OCI-LY1 (cell line): Measurements from ENCODE around the gene DRAP1.

Experiments
- H2AFZ ChIP-seq: fragments of 200-600 bp; sonication (generic), shearing (Covaris generic); 2 replicates; pipeline ENCODE4 v1.6.0; 2014; ENCODE audit warnings: antibody characterized with exemption, mild to moderate bottlenecking, low read length
- H3F3A ChIP-seq: fragments of 200-600 bp; sonication (generic), shearing (Covaris generic); 2 replicates; pipeline ENCODE4 v1.6.0; 2014; ENCODE audit warnings: mild to moderate bottlenecking, antibody characterized with exemption, low read length, moderate library complexity; ENCODE audit not compliant: insufficient read depth
- H3K27ac ChIP-seq: fragments of 200-600 bp; sonication (generic); 2 replicates; pipeline ENCODE4 v1.5.1; 2014; ENCODE audit warnings: low read length, mixed run types, mild to moderate bottlenecking, low read depth; ENCODE audit not compliant: poor library complexity, severe bottlenecking
- H3K27me3 ChIP-seq: fragments of 200-600 bp; sonication (generic); 2 replicates; pipeline ENCODE4 v1.6.0; 2014; ENCODE audit warnings: antibody characterized with exemption, mild to moderate bottlenecking, low read length, moderate library complexity; ENCODE audit not compliant: insufficient read depth
- H3K36me3 ChIP-seq: fragments of 200-600 bp; sonication (generic); 2 replicates; pipeline ENCODE4 v1.6.1; 2014; ENCODE audit warnings: mild to moderate bottlenecking, antibody characterized with exemption, low read length, moderate library complexity, mixed read lengths; ENCODE audit not compliant: insufficient read depth
- H3K4me1 ChIP-seq: fragments of 200-600 bp; sonication (generic); 2 replicates; pipeline ENCODE4 v1.5.1; 2014; ENCODE audit warnings: mild to moderate bottlenecking, low read length, moderate library complexity; ENCODE audit not compliant: insufficient read depth, severe bottlenecking
- H3K4me2 ChIP-seq: fragments of 200-600 bp; sonication (generic), shearing (Covaris generic); 2 replicates; pipeline ENCODE4 v1.6.1; 2014; ENCODE audit warnings: low read length
- H3K4me3 ChIP-seq: fragments of 200-600 bp; sonication (generic); 2 replicates; pipeline ENCODE4 v1.5.1; 2014; ENCODE audit warnings: low read length, low read depth, mild to moderate bottlenecking, mixed read lengths; ENCODE audit not compliant: poor library complexity, severe bottlenecking
- H3K79me2 ChIP-seq: fragments of 200-600 bp; shearing (Covaris generic); 2 replicates; pipeline ENCODE4 v1.6.1; 2016; ENCODE audit warnings: mixed run types, low read length, mixed read lengths; ENCODE audit not compliant: insufficient read depth
- H3K9ac ChIP-seq: fragments of 200-600 bp; sonication (generic), shearing (Covaris generic); 2 replicates; pipeline ENCODE4 v1.6.1; 2014; ENCODE audit warnings: mild to moderate bottlenecking, low read length, mixed read lengths
- H3K9me2 ChIP-seq: fragments of 200-600 bp; sonication (generic), shearing (Covaris generic); 2 replicates; pipeline ENCODE4 v1.6.1; 2014; ENCODE audit warnings: low read depth, mild to moderate bottlenecking, low read length, mixed read lengths
- H3K9me3 ChIP-seq: fragments of 200-600 bp; shearing (Covaris generic); 2 replicates; pipeline ENCODE4 v1.6.1; 2014; ENCODE audit warnings: low read length, mixed read lengths
- H4K20me1 ChIP-seq: fragments of 200-600 bp; sonication (generic), shearing (Covaris generic); 2 replicates; pipeline ENCODE4 v1.6.0; 2016; ENCODE audit warnings: mild to moderate bottlenecking, low read length; ENCODE audit not compliant: insufficient read depth
- EZH2 ChIP-seq: fragments of 200-600 bp; sonication (generic), shearing (Covaris generic); IDR thresholded peaks from 2 replicates; pipeline ENCODE4 v1.8.0; 2017; ENCODE audit warnings: borderline replicate concordance, mixed run types, mild to moderate bottlenecking, antibody characterized with exemption, low read length, moderate library complexity, mixed read lengths
- TF ChIP-seq, protein P1 (sequence below): fragments of 200-600 bp; sonication (generic), shearing (Covaris generic); IDR thresholded peaks from 2 replicates; pipeline ENCODE4 v1.5.1; 2017; ENCODE audit warnings: mild to moderate bottlenecking, antibody characterized with exemption, low read length, moderate library complexity, mixed read lengths

DRAP1 gene

DNA sequence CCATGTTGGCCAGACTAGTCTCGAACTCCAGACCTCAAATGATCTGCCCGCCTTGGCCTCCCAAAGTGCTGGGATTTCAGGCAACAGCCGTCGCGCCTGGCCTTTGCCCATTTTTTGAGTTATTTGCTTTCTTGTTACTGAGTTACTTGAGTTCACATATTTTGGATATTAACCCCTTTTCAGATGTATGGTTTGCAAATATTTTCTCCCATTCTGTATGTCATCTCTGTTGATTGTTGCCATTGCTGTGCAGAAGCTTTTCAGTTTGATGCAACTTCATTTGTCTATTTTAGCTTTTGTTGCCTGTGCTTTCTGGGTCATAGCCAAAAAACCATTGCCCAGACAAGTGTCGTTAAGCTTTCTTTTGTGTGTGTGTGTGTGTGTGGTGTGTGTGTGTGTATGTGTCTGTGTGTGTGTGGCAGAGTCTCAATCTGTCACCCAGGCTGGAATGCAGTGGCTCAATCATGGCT is 32.9 kb downstream of the DRAP1 start:
- no peak overlapping the region for H3K4me3 ChIP-seq
- no peak overlapping the region for H3K4me2 ChIP-seq
- no peak overlapping the region for H2AFZ ChIP-seq
- H3K9me2 ChIP-seq = no peaks in the 10 kb centered on the region
- H3F3A ChIP-seq = no peaks in the 10 kb centered on the region
- TF ChIP-seq, protein P1, sequence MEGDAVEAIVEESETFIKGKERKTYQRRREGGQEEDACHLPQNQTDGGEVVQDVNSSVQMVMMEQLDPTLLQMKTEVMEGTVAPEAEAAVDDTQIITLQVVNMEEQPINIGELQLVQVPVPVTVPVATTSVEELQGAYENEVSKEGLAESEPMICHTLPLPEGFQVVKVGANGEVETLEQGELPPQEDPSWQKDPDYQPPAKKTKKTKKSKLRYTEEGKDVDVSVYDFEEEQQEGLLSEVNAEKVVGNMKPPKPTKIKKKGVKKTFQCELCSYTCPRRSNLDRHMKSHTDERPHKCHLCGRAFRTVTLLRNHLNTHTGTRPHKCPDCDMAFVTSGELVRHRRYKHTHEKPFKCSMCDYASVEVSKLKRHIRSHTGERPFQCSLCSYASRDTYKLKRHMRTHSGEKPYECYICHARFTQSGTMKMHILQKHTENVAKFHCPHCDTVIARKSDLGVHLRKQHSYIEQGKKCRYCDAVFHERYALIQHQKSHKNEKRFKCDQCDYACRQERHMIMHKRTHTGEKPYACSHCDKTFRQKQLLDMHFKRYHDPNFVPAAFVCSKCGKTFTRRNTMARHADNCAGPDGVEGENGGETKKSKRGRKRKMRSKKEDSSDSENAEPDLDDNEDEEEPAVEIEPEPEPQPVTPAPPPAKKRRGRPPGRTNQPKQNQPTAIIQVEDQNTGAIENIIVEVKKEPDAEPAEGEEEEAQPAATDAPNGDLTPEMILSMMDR = no peak
- TF ChIP-seq EZH2 = no peak
- no peaks in the 10 kb centered on the region for H3K36me3 ChIP-seq
- H3K4me1 ChIP-seq = peaks cover 7% of the 10 kb centered on the region
- H4K20me1 ChIP-seq = no peaks in the 10 kb centered on the region
- no peak overlapping the region for H3K9ac ChIP-seq
- H3K27ac ChIP-seq = no peak overlapping the region
- H3K79me2 ChIP-seq = no peaks in the 10 kb centered on the region
- H3K27me3 ChIP-seq = no peaks in the 10 kb centered on the region
- no peaks in the 10 kb centered on the region for H3K9me3 ChIP-seq

DNA sequence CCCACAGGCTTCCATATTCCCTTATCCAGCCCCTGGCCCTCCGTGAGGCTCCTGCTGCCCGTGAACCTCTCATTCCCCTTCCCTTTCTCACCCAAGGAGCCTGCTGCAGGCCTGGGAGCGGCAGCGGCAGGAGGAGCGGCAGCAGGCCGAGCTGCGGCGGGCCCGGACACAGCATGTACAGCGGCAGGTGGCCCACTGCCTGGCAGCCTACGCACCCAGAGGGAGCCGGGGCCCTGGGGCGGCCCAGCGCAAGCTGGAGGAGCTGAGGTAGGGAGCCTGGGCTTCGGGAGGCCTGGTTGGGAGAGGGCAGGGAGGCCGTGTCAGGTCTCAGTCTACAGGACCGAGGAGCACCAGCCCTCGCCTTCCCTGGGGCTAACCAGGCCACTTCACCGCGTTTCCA is 34.2 kb downstream of the DRAP1 start:
- Histone ChIP-seq H3K79me2 (no peaks in the 10 kb centered on the region), H3F3A (no peaks in the 10 kb centered on the region), H3K27me3 (no peaks in the 10 kb centered on the region), H3K4me1 (peaks cover 8% of the 10 kb centered on the region), H3K4me2 (no peak overlapping the region), H3K27ac (no peak overlapping the region), H3K4me3 (no peak overlapping the region), H4K20me1 (no peaks in the 10 kb centered on the region), H3K36me3 (no peaks in the 10 kb centered on the region), H3K9ac (no peak overlapping the region), H3K9me2 (no peaks in the 10 kb centered on the region), H2AFZ (no peak overlapping the region), H3K9me3 (no peaks in the 10 kb centered on the region)
- no peak for TF ChIP-seq EZH2
- TF ChIP-seq, protein P1 = no peak

DNA sequence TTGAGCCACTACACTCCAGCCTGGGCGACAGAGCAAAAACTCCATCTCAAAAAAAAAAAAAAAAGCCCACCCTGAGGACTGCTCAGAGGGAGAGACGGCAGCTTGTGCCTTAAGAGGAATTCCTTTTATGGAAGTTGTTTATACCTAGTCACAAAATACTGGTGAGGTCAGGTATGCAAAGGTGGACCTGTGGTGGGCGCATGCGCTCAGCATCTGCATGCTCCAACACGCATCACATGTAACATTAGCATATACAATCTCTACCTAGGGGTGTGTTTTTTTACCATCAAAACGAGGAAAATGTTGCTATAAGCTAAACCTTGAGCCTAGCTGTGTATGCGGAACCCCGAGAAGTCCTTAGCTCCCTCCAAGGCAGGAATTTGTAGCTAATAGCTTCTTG is 35.5 kb downstream of the DRAP1 start:
- TF ChIP-seq, protein P1 = no peak
- no peak for TF ChIP-seq EZH2
- no peak overlapping the region for H2AFZ ChIP-seq
- H3K27me3 ChIP-seq = no peaks in the 10 kb centered on the region
- H3K4me3 ChIP-seq = no peak overlapping the region
- peaks cover 8% of the 10 kb centered on the region for H3K4me1 ChIP-seq
- H3K27ac ChIP-seq = no peak overlapping the region
- no peaks in the 10 kb centered on the region for H3K79me2 ChIP-seq
- H4K20me1 ChIP-seq = no peaks in the 10 kb centered on the region
- H3K36me3 ChIP-seq = no peaks in the 10 kb centered on the region
- H3K9ac ChIP-seq = no peak overlapping the region
- no peaks in the 10 kb centered on the region for H3F3A ChIP-seq
- H3K9me2 ChIP-seq = no peaks in the 10 kb centered on the region
- no peak overlapping the region; the same call in 1 of the 2 replicates for H3K4me2 ChIP-seq
- H3K9me3 ChIP-seq = no peaks in the 10 kb centered on the region
